Measurements from ENCODE around the gene HECTD1.
"Not testable (repeated sequence)": the region's sequence is repeated elsewhere in the genome, so short reads cannot be mapped to it uniquely, and the experiment has no call there.

GRCh38 chr14:31231272-31231671 is 23.7 kb upstream of the HECTD1 start:
- not testable (repeated sequence) for TF ChIP-seq CTCF (IDR thresholded peaks at IDR 0.05); POLR2A (IDR thresholded peaks at IDR 0.05; ENCODE audit: low read depth); EP300 (IDR thresholded peaks at IDR 0.05)
